Spleen (tissue), 11 donors: ENCODE results near the gene NFIB. TPM values are rescaled to one million over a fixed set of nuclear protein-coding genes. Genes with fewer than 3 reads are reported as not detected.

Experiments
- DNase-seq: peaks from one replicate; pipeline ENCODE4 v3.0.0-alpha.2; 2020
- H3K27ac ChIP-seq, 8 donors: fragments of 200-600 bp; sonication (generic) in 7 of 8; 1 replicate in 4 of 8; 2 replicates in 4 of 8; pipeline versions ENCODE4 v1.5.0 to v1.8.0; 2016 to 2021; ENCODE audit warnings: inconsistent platforms in 4 of 8, mild to moderate bottlenecking in 4 of 8, moderate library complexity in 1 of 8
- H3K27me3 ChIP-seq, 7 donors: fragments of 200-600 bp; sonication (generic) in 6 of 7; replicated peaks in 1 of 7; 1 replicate in 4 of 7; 2 replicates in 3 of 7; pipeline versions ENCODE4 v1.5.0 to v1.8.0; 2016 to 2021; ENCODE audit warnings: inconsistent platforms in 3 of 7, mild to moderate bottlenecking in 1 of 7
- H3K36me3 ChIP-seq, 6 donors: fragments of 200-600 bp; sonication (generic) in 5 of 6; 1 replicate in 4 of 6; 2 replicates in 2 of 6; pipeline versions ENCODE4 v1.5.0 to v1.8.0; 2016 to 2021; ENCODE audit warnings: inconsistent platforms in 2 of 6
- H3K4me1 ChIP-seq, 6 donors: fragments of 200-600 bp; sonication (generic) in 5 of 6; 1 replicate in 3 of 6; 2 replicates in 3 of 6; pipeline versions ENCODE4 v1.5.0 to v1.8.0; 2016 to 2021; ENCODE audit warnings: inconsistent platforms in 3 of 6
- H3K4me3 ChIP-seq, 8 donors: fragments of 200-600 bp; sonication (generic) in 7 of 8; 1 replicate in 4 of 8; 2 replicates in 4 of 8; pipeline versions ENCODE4 v1.5.0 to v1.8.0; 2016 to 2021; ENCODE audit warnings: inconsistent platforms in 4 of 8, mild to moderate bottlenecking in 4 of 8, moderate library complexity in 2 of 8
- H3K9me3 ChIP-seq, 8 donors: fragments of 200-600 bp; sonication (generic) in 7 of 8; 1 replicate in 4 of 8; 2 replicates in 4 of 8; pipeline versions ENCODE4 v1.5.0 to v1.8.0; 2016 to 2021; ENCODE audit warnings: inconsistent platforms in 4 of 8
- CTCF ChIP-seq, 11 experiments: fragments of 200-600 bp in 7 of 11; fragments of 450-650 bp in 4 of 11; sonication (generic) in 4 of 11; IDR thresholded peaks in 8 of 11; conservative IDR thresholded peaks in 3 of 11; 1 replicate in 7 of 11; 2 replicates in 4 of 11; pipeline versions ENCODE4 v1.4.0 to v1.8.0; 2016 to 2021; ENCODE audit warnings: antibody characterized with exemption in 11 of 11, inconsistent platforms in 4 of 11, mild to moderate bottlenecking in 1 of 11
- POLR2A ChIP-seq, 3 donors: fragments of 450-650 bp; IDR thresholded peaks; one replicate each; pipeline ENCODE4 v1.5.1; 2017; ENCODE audit warnings: antibody characterized with exemption in 3 of 3, mild to moderate bottlenecking in 1 of 3
- POLR2AphosphoS5 ChIP-seq, 3 donors: sonication (generic); formaldehyde crosslinking; IDR thresholded peaks; one replicate each; pipeline ENCODE4 v1.5.1; 2017; ENCODE audit warnings: antibody characterized with exemption in 3 of 3
- WGBS, 5 donors: extraction: QIAGEN DNeasy Blood & Tissue Kit in 3 of 5; methylation state at CpG; one replicate each; pipeline versions ENCODE4 v1.1.5 to v1.1.7; 2013 to 2018; 5-methylcytosine and 5-hydroxymethylcytosine counted together
- intact Hi-C: fragments of 100-400 bp; cut with DNase I; formaldehyde crosslinking; loops from one replicate; pipeline ENCODE4 v1.15.0; 2023; ENCODE audit warnings: low total_unique reads
- polyA plus RNA-seq, 3 donors: library from polyadenylated mRNA; stranded (reverse); fragments of 200-250 nt; gene quantifications; one replicate each; pipeline ENCODE4 v1.2.1, GENCODE V29; 2013
- total RNA-seq, 7 donors: library from RNA; depleted of rRNA in 3 of 7; stranded (reverse); fragments of >200 nt in 3 of 7; fragmentation: NEBNext Ultra II Directional in 4 of 7; extraction: Animal tissue kit (Norgen Biotek cat#: 25700) in 4 of 7; gene quantifications; one replicate each; pipeline versions ENCODE4 v1.1.0 to v1.2.1, GENCODE V29; 2016 to 2021
- donor health status: healthy with polysubstance abuse.
- donor health status: DM: no; HTN: no; CAD: no; lungs with moderate emphysema.
- donor health status: DM: no; HTN: no; CAD: no.
- donor health status: Bipolar disorder and iron deficiency.
- donor health status: healthy.
- donor health status: DM: no; HTN: no; CAD: no.
- donor health status: DM: yes; HTN: yes; CAD: no.

The NFIB gene
- total and polyA plus RNA-seq, 10 donors: 3.6 to 96.8 (median 48.4) TPM

- intact Hi-C loops: no loop called here
- TF ChIP-seq CTCF (IDR thresholded peaks at IDR 0.05 in 8 of 11, conservative IDR thresholded peaks at IDR 0.05 in 3 of 11) (no peak), POLR2A (IDR thresholded peaks at IDR 0.05) (no peak), POLR2AphosphoS5 (IDR thresholded peaks at IDR 0.05) (no peak)
- no peak overlapping the region for H3K27ac ChIP-seq
- 67 to 100% (median 92%) methylated on average over 1 of the region's 1 CpG for WGBS, 5 donors
- H3K36me3 ChIP-seq: no peaks in the 10 kb centered on the region
- no peaks in the 10 kb centered on the region for H3K9me3 ChIP-seq
- no peaks in the 10 kb centered on the region for H3K27me3 ChIP-seq
- H3K4me1 ChIP-seq: peaks cover 0 to 18% (median 8%) of the 10 kb centered on the region in 6 donors
- no peak overlapping the region for H3K4me3 ChIP-seq
- no peak for DNase-seq
Measured at GRCh38 chr9:14248149-14248548, 65.8 kb downstream of the NFIB start.

GRCh38 chr9:14247577-14247976, 66.4 kb downstream of the NFIB start:
- Histone ChIP-seq H3K36me3 (no peaks in the 10 kb centered on the region), H3K4me3 (no peak overlapping the region), H3K27me3 (no peaks in the 10 kb centered on the region), H3K9me3 (no peaks in the 10 kb centered on the region), H3K27ac (no peak overlapping the region), H3K4me1 (peaks cover 0 to 18% (median 8%) of the 10 kb centered on the region in 6 donors)
- no peak for TF ChIP-seq POLR2A (IDR thresholded peaks at IDR 0.05)
- TF ChIP-seq CTCF (IDR thresholded peaks at IDR 0.05 in 8 of 11, conservative IDR thresholded peaks at IDR 0.05 in 3 of 11): no peak
- no peak for TF ChIP-seq POLR2AphosphoS5 (IDR thresholded peaks at IDR 0.05)
- WGBS, 5 donors: 81 to 100% (median 98%) methylated on average over 1 of the region's 1 CpG
- no peak for DNase-seq
- intact Hi-C loops: no loop called here

- Histone ChIP-seq H3K27me3 (no peaks in the 10 kb centered on the region), H3K36me3 (no peaks in the 10 kb centered on the region), H3K4me1 (peaks cover 0 to 16% (median 8%) of the 10 kb centered on the region in 6 donors), H3K27ac (no peak overlapping the region), H3K4me3 (no peak overlapping the region), H3K9me3 (no peaks in the 10 kb centered on the region)
- intact Hi-C loops: no loop called here
- TF ChIP-seq POLR2A (IDR thresholded peaks at IDR 0.05): no peak
- TF ChIP-seq POLR2AphosphoS5 (IDR thresholded peaks at IDR 0.05): no peak
- no peak for TF ChIP-seq CTCF (IDR thresholded peaks at IDR 0.05 in 8 of 11, conservative IDR thresholded peaks at IDR 0.05 in 3 of 11)
- DNase-seq: no peak
- WGBS, 5 donors: 53 to 87% (median 64%) methylated on average over 1 of the region's 1 CpG
Measured at GRCh38 chr9:14246951-14247350, 67.0 kb downstream of the NFIB start.

- no peak for DNase-seq
- Histone ChIP-seq H3K4me1 (peaks cover 0 to 15% (median under 1%) of the 10 kb centered on the region in 6 donors), H3K27ac (peak overlapping the region in 1 of 8 donors; percentile 9), H3K36me3 (no peaks in the 10 kb centered on the region), H3K4me3 (no peak overlapping the region), H3K9me3 (no peaks in the 10 kb centered on the region), H3K27me3 (no peaks in the 10 kb centered on the region)
- no peak for TF ChIP-seq CTCF (IDR thresholded peaks at IDR 0.05 in 8 of 11, conservative IDR thresholded peaks at IDR 0.05 in 3 of 11)
- TF ChIP-seq POLR2AphosphoS5 (IDR thresholded peaks at IDR 0.05): no peak
- TF ChIP-seq POLR2A (IDR thresholded peaks at IDR 0.05): no peak
- WGBS, 5 donors: 43 to 64% (median 54%) methylated on average over 3 of the region's 3 CpGs
- intact Hi-C loops: no loop called here
Measured at GRCh38 chr9:14245901-14246525, 67.9 kb downstream of the NFIB start.
